Epithelial cell of esophagus (primary cell): ENCODE results near the gene PPOX.

Source experiments
- DNase-seq: peaks from one replicate; pipeline ENCODE4 v3.0.0; 2010; ENCODE audit warnings: low read depth
- H3K4me3 ChIP-seq: 2 replicates; pipeline ENCODE4 v1.5.1; 2011; ENCODE audit warnings: mild to moderate bottlenecking, low read length, control low read depth
- CTCF ChIP-seq: IDR thresholded peaks from 2 replicates; pipeline ENCODE4 v1.5.1; 2011; ENCODE audit warnings: low read depth, mild to moderate bottlenecking, low read length, control low read depth, inconsistent platforms; ENCODE audit not compliant: insufficient read depth; ENCODE audit errors: missing control alignments

Gene PPOX

GRCh38 chr1:161216945-161217712 lies 50.9 kb downstream of the PPOX start:
- no peak for DNase-seq
- H3K4me3 ChIP-seq: no peak overlapping the region
- TF ChIP-seq CTCF: no peak

GRCh38 chr1:161217831-161218230 lies 51.6 kb downstream of the PPOX start:
- no peak for TF ChIP-seq CTCF
- H3K4me3 ChIP-seq: no peak overlapping the region
- DNase-seq: no peak

GRCh38 chr1:161218301-161219077 lies 52.3 kb downstream of the PPOX start:
- TF ChIP-seq CTCF: no peak
- no peak overlapping the region for H3K4me3 ChIP-seq
- no peak for DNase-seq

GRCh38 chr1:161219078-161219892 lies 53.1 kb downstream of the PPOX start:
- TF ChIP-seq CTCF: no peak
- H3K4me3 ChIP-seq: no peak overlapping the region
- no peak for DNase-seq

- H3K4me3 ChIP-seq: no peak overlapping the region
- TF ChIP-seq CTCF: no peak
- no peak for DNase-seq
These were observed 53.8 kb downstream of the PPOX start for GRCh38 chr1:161220002-161220401.
